GM19035 (cell line): ENCODE results near the gene VIT.

Source experiments
- ATAC-seq: cut with Tn5 transposase; IDR thresholded peaks from one replicate; pipeline ENCODE4 v1.9.1; 2021; ENCODE audit not compliant: unreplicated experiment

The VIT gene

DNA sequence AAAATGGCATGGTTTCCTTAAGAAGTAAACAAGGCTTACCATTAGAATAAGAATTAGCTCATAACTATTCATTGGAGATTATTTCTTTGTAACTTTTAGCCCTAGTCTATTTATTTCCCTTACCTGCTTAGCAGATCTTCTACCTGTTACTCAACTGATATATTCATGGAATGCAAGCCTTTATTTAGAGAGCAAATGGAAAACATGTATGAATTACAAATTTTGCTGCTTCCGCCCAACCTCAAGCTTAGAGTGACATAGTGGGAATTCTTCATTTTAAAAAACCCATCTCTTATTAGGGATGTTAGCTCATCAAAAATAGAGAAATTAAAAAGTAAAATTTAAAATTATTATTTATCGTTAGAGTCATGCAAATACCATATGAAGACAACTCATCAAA, 158.9 kb downstream of the VIT start:
- ATAC-seq, result no peak

DNA sequence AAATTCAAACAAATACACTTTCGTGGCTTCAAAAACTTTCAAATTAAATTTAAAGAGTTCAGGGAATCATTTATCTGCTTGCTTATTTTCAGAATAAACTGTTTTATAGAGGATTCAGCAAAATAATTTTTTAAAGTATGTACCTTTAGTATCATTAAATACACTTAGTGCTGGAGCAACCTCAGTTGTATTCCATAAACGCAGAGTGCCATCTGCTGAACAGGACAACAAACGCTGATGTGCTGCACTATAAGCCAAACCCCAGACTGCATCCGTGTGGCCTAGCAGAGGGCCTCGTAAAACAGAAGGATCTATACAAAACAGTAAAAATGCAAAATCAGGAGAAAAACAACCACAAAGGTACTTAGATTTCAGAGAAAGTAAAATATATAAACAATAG, 161.2 kb downstream of the VIT start:
- no peak for ATAC-seq

DNA sequence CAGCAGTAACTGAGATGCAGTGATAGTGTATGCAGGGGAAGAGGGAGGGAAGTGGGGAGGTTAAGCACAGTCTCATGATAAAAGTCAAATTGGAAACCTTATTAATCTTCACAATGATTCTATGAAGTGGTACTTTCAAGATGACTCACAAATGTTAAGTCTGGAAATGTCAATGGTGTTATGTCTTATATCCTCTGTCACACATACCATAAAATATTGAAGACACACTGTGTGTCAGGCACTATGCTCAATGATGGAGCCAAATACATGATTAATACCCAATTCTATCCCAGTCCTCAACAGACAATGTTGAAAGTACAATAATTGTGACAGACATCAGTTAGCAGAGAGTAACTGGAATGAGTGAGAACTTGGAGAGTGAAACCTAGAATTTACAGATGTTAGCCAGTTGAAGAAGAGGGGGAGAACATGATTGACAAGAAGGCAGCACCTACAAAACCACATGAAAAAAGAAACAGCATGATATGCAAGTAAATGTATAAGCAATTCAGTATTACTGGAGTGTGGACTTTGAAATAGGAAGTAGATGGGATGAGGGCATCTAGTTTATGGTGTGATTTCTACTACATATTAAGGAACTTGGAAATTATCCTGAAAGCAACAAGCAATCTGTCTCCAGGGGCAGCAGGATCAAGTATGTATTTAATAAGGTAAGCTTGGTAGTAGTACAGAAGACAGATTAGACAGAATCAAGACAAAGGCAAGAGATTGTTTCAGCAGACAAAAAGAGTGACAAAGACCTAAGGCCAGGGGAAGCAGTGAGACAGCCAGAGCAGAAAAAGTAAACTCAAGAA, 162.3 kb downstream of the VIT start:
- ATAC-seq, result peak; percentile 58

DNA sequence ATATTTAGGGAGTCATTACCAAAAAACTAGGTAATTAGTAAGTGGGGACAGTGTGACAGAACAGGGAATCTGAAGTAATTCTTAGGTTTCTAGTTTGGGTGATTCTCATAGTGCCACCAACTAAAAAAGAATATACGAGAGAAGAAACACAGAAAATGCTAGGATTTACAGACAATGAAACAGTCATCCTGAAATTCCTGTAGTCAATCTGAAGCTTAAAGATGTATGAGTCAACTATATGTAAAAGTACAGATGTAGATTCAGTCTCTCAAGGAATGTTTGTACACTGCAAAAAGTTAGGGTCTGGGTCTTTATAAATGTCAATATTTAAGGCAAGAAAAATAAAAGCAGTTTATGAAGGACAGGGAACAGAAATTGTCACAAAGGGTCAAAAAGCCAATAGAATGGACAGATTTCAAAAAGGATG, 162.9 kb downstream of the VIT start:
- ATAC-seq, result no peak

DNA sequence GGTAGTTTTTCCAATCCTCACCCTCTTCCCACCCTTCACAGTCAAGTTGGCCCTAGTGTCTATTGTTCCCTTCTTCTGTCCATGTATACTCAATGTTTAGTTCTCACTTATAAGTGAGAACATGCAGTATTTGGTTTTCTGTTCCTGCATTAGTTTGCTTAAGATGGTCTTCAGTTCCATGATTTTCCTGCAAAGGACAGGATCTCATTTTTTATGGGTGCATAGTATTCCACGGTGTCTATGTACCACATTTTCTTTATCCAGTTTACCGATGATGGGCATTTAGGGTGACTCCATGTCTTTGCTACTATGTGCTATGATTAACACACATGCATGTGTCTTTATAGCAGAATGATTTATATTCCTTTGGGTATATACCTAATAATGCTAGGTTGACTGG, 165.4 kb downstream of the VIT start:
- no peak for ATAC-seq
